Panc1 (cell line): ENCODE measurements around the gene NEO1. TPM values are rescaled to one million over a fixed set of nuclear protein-coding genes. Genes with fewer than 3 reads are reported as not detected.

ENCODE experiments used
- ATAC-seq: fragments of 200-7000 bp; cut with Tn5 transposase; 2 replicates; pipeline ENCODE4 v1.9.1; 2020; ENCODE audit warnings: mild to moderate bottlenecking, moderate library complexity
- BruUV-seq: library from RNA; stranded (reverse); fragments of 400-500 nt; replicated peaks from 2 replicates; lab custom pipeline; 2021; lab: Mats Ljungman, UMichigan
- CTCF ChIA-PET: fragments of 300-600 bp; sonication (Branson Sonifier 250); formaldehyde crosslinking; loops from one replicate; lab custom pipeline; 2022; ENCODE audit warnings: antibody characterized with exemption; lab: Charles Lee
- POLR2A ChIA-PET: fragments of 300-600 bp; sonication (Branson Sonifier 250); formaldehyde crosslinking; loops from one replicate; lab custom pipeline; 2022; ENCODE audit warnings: antibody characterized with exemption; lab: Charles Lee
- DNase-seq: peaks from one replicate; pipeline ENCODE4 v3.0.0-alpha.2; 2010; ENCODE audit warnings: low read depth, low spot score
- H3K27ac ChIP-seq: 2 replicates; pipeline ENCODE4 v1.5.1; 2011; ENCODE audit warnings: mild to moderate bottlenecking, low read length, inconsistent platforms
- H3K27me3 ChIP-seq: fragments of 200-500 bp; sonication (Bioruptor generic); 2 replicates; pipeline ENCODE4 v1.6.0; 2014; ENCODE audit warnings: low read length, inconsistent platforms; ENCODE audit not compliant: control insufficient read depth, insufficient read depth
- H3K36me3 ChIP-seq: fragments of 200-500 bp; sonication (Bioruptor generic); 2 replicates; pipeline ENCODE4 v1.5.1; 2014; ENCODE audit warnings: inconsistent platforms, mild to moderate bottlenecking, low read length, moderate library complexity; ENCODE audit not compliant: control insufficient read depth, insufficient read depth
- H3K4me1 ChIP-seq: 2 replicates; pipeline ENCODE4 v1.5.1; 2011; ENCODE audit warnings: inconsistent platforms, mild to moderate bottlenecking, low read length, moderate library complexity; ENCODE audit not compliant: control insufficient read depth, insufficient read depth
- H3K4me3 ChIP-seq, 2 experiments: 2 replicates each; pipeline ENCODE4 v1.5.1; 2011 to 2012; ENCODE audit warnings: low read depth in 2 of 2, low read length in 2 of 2, mild to moderate bottlenecking in 2 of 2, inconsistent platforms in 1 of 2, moderate library complexity in 1 of 2
- H3K9me3 ChIP-seq: fragments of 200-500 bp; sonication (Bioruptor generic); 2 replicates; pipeline ENCODE4 v1.5.1; 2014; ENCODE audit warnings: low read depth, mild to moderate bottlenecking, inconsistent platforms, low read length, moderate library complexity; ENCODE audit not compliant: control insufficient read depth, insufficient read depth
- POLR2AphosphoS5 ChIP-seq: IDR thresholded peaks from 2 replicates; pipeline ENCODE4 v1.6.1; 2012; ENCODE audit warnings: mild to moderate bottlenecking, low read depth, low read length, moderate library complexity
- SIN3A ChIP-seq: IDR thresholded peaks from 2 replicates; pipeline ENCODE4 v1.6.1; 2012; ENCODE audit warnings: low read depth, mild to moderate bottlenecking, low read length, moderate library complexity, borderline replicate concordance; ENCODE audit not compliant: insufficient read depth
- TCF7L2 ChIP-seq: IDR thresholded peaks from 2 replicates; pipeline ENCODE4 v1.6.1; 2011; ENCODE audit warnings: mild to moderate bottlenecking, low read depth, low read length, inconsistent platforms
- in situ Hi-C: cut with HindIII; loops from 2 replicates; pipeline ENCODE4 v1.10.0; 2016; ENCODE audit warnings: low sequenced_read_pairs, low pct_unique_long_range_greater_than_20kb
- intact Hi-C: fragments of 100-400 bp; cut with micrococcal nuclease; formaldehyde crosslinking; loops from one replicate; pipeline ENCODE4 v1.10.0; 2022; ENCODE audit not compliant: unreplicated experiment
- total RNA-seq: library from RNA; stranded (reverse); gene quantifications from one replicate; pipeline ENCODE4 v1.2.1, GENCODE V29; 2021; ENCODE audit not compliant: unreplicated experiment
- TF ChIP-seq, protein P1 (sequence below): fragments of 450-650 bp; IDR thresholded peaks from 2 replicates; pipeline ENCODE4 v1.5.1; 2017; ENCODE audit warnings: mild to moderate bottlenecking
- TF ChIP-seq, protein P2 (sequence below), 2 experiments: IDR thresholded peaks; 2 replicates each; pipeline ENCODE4 v1.6.1; 2011 to 2012; ENCODE audit warnings: low read depth in 2 of 2, control low read depth in 1 of 2, low read length in 1 of 2, mild to moderate bottlenecking in 1 of 2, moderate library complexity in 1 of 2; ENCODE audit not compliant: insufficient read depth in 1 of 2

Gene NEO1
- total RNA-seq, 1 experiment from 2014 or later: 7.5 TPM

DNA sequence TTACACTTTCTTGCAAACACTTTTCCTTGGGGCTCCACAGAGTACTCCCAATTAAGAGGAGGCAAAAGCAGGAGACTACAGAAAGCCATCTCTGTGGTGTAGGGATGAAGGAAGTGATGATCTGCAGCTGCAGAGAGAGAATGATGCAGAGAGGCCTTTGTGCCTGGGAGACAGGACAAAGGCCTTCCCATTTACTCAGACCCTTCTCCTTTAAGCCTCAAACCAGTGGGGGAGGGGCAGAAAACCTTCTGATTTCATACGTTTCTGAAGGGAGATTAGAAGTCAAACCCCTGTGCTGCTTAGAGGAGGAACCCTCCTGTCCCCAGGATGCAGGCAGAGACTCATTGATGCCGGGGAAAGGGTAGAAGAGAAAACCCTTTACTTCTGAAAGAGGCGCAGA lies 130.8 kb downstream of the NEO1 start:
- BruUV-seq: no TSS peak
- H3K27me3 ChIP-seq: no peaks in the 10 kb centered on the region
- H3K9me3 ChIP-seq: no peaks in the 10 kb centered on the region
- H3K36me3 ChIP-seq: no peaks in the 10 kb centered on the region
- TF ChIP-seq POLR2AphosphoS5 (no peak), TCF7L2 (no peak), SIN3A (no peak)
- TF ChIP-seq, protein P1, sequence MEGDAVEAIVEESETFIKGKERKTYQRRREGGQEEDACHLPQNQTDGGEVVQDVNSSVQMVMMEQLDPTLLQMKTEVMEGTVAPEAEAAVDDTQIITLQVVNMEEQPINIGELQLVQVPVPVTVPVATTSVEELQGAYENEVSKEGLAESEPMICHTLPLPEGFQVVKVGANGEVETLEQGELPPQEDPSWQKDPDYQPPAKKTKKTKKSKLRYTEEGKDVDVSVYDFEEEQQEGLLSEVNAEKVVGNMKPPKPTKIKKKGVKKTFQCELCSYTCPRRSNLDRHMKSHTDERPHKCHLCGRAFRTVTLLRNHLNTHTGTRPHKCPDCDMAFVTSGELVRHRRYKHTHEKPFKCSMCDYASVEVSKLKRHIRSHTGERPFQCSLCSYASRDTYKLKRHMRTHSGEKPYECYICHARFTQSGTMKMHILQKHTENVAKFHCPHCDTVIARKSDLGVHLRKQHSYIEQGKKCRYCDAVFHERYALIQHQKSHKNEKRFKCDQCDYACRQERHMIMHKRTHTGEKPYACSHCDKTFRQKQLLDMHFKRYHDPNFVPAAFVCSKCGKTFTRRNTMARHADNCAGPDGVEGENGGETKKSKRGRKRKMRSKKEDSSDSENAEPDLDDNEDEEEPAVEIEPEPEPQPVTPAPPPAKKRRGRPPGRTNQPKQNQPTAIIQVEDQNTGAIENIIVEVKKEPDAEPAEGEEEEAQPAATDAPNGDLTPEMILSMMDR: no peak
- TF ChIP-seq, protein P2, sequence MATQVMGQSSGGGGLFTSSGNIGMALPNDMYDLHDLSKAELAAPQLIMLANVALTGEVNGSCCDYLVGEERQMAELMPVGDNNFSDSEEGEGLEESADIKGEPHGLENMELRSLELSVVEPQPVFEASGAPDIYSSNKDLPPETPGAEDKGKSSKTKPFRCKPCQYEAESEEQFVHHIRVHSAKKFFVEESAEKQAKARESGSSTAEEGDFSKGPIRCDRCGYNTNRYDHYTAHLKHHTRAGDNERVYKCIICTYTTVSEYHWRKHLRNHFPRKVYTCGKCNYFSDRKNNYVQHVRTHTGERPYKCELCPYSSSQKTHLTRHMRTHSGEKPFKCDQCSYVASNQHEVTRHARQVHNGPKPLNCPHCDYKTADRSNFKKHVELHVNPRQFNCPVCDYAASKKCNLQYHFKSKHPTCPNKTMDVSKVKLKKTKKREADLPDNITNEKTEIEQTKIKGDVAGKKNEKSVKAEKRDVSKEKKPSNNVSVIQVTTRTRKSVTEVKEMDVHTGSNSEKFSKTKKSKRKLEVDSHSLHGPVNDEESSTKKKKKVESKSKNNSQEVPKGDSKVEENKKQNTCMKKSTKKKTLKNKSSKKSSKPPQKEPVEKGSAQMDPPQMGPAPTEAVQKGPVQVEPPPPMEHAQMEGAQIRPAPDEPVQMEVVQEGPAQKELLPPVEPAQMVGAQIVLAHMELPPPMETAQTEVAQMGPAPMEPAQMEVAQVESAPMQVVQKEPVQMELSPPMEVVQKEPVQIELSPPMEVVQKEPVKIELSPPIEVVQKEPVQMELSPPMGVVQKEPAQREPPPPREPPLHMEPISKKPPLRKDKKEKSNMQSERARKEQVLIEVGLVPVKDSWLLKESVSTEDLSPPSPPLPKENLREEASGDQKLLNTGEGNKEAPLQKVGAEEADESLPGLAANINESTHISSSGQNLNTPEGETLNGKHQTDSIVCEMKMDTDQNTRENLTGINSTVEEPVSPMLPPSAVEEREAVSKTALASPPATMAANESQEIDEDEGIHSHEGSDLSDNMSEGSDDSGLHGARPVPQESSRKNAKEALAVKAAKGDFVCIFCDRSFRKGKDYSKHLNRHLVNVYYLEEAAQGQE (IDR thresholded peaks at IDR 0.05; ENCODE audit: insufficient read depth in 1 of 2, low read depth in 2 of 2, low read length in 1 of 2): no peak
- ChIA-PET POLR2A (no interaction called here), CTCF (no interaction called here)
- intact Hi-C loops (no loop called here), in situ Hi-C loops (no loop called here)
- DNase-seq (no peak), ATAC-seq (no peak)
- H3K4me1 ChIP-seq: no peaks in the 10 kb centered on the region
- H3K4me3 ChIP-seq: no peak overlapping the region
- no peak overlapping the region for H3K27ac ChIP-seq

DNA sequence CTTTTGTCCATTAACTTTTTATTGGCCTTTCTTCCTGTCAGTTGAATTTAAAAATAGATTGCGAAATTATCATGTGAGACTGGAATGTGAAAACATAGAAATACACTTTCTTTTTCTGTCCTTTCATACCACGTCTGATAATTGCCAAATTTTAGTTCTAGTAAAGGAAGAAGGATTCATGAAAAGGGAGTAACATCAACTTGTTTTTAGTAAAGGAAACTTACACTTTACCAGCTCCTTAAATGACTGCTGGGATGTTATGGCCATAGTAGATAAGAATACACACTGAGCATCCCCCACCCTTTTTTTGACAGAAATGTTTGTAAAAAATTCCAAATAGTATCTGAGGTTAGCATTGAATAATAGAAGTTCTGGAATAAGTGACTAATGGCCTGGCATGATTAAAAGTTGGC lies 137.9 kb downstream of the NEO1 start:
- ATAC-seq (no peak), DNase-seq (no peak)
- H3K4me3 ChIP-seq: no peak overlapping the region
- no peak overlapping the region for H3K27ac ChIP-seq
- intact Hi-C loops: no loop called here
- no peaks in the 10 kb centered on the region for H3K9me3 ChIP-seq
- BruUV-seq: no TSS peak
- TF ChIP-seq TCF7L2: no peak
- H3K27me3 ChIP-seq: no peaks in the 10 kb centered on the region; the same call in 1 of the 2 replicates
- H3K4me1 ChIP-seq: no peaks in the 10 kb centered on the region
- CTCF ChIA-PET: no interaction called here
- POLR2A ChIA-PET: no interaction called here
- no peaks in the 10 kb centered on the region for H3K36me3 ChIP-seq
- in situ Hi-C loops: no loop called here

DNA sequence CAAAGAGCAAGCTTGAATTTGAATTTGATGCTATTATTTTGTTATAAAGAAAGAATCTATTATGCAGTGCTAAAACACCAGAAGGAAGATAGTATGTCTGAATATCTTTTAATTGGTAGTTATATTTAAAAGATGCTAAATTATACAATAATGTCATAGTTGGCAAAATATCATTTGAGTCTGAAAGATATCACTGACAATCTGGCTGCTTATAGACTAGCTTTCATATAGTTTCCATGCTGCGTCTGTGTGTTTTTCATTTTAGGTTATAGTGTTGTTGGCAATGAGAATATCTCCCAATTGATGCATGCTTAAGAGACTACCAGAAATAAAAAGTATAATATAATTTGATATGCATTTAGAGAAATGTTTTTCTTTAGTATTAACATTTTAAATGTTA lies 142.9 kb downstream of the NEO1 start:
- Histone ChIP-seq H3K4me1 (no peaks in the 10 kb centered on the region), H3K27me3 (no peaks in the 10 kb centered on the region; the same call in 1 of the 2 replicates), H3K36me3 (no peaks in the 10 kb centered on the region), H3K4me3 (no peak overlapping the region), H3K9me3 (no peaks in the 10 kb centered on the region), H3K27ac (no peak overlapping the region)
- in situ Hi-C loops: no loop called here
- no TSS peak for BruUV-seq
- ChIA-PET CTCF (no interaction called here), POLR2A (no interaction called here)
- intact Hi-C loops: no loop called here
- no peak for ATAC-seq
- no peak for DNase-seq
- TF ChIP-seq TCF7L2 (no peak), SIN3A (no peak), POLR2AphosphoS5 (no peak)
- TF ChIP-seq, protein P2 (IDR thresholded peaks at IDR 0.05; ENCODE audit: insufficient read depth in 1 of 2, low read depth in 2 of 2, low read length in 1 of 2): no peak
- TF ChIP-seq, protein P1: no peak
